H1 (cell line): ENCODE measurements around the gene NME7. TPM values are rescaled to one million over a fixed set of nuclear protein-coding genes. Genes with fewer than 3 reads are reported as not detected.

ENCODE experiments used
- CHD1 ChIP-seq: IDR thresholded peaks from 2 replicates; pipeline ENCODE4 v1.6.1; 2012; ENCODE audit warnings: low read depth, low read length, improper control_type of control experiment
- CHD7 ChIP-seq: fragments of 300-600 bp; sonication (generic); IDR thresholded peaks from 2 replicates; pipeline ENCODE4 v1.7.1; 2012; ENCODE audit warnings: low read length, moderate library complexity, mild to moderate bottlenecking, inconsistent platforms; ENCODE audit not compliant: insufficient replicate concordance
- HDAC2 ChIP-seq, 2 experiments: fragments of 300-600 bp in 1 of 2; sonication (generic) in 1 of 2; IDR thresholded peaks; 2 replicates each; pipeline ENCODE4 v1.6.1; 2011 to 2012; ENCODE audit warnings: low read depth in 2 of 2, low read length in 2 of 2, mild to moderate bottlenecking in 2 of 2, moderate library complexity in 2 of 2, borderline replicate concordance in 1 of 2, inconsistent platforms in 1 of 2
- JUND ChIP-seq: IDR thresholded peaks from 2 replicates; pipeline ENCODE4 v1.6.1; 2011; ENCODE audit warnings: mild to moderate bottlenecking, improper control_type of control experiment, low read length
- MAX ChIP-seq: IDR thresholded peaks from 2 replicates; pipeline ENCODE4 v1.6.1; 2012; ENCODE audit warnings: inconsistent platforms
- NANOG ChIP-seq: IDR thresholded peaks from 2 replicates; pipeline ENCODE4 v1.6.1; 2011; ENCODE audit warnings: low read length, low read depth, mild to moderate bottlenecking, inconsistent platforms; ENCODE audit not compliant: insufficient read depth, poor library complexity, severe bottlenecking
- NRF1 ChIP-seq: IDR thresholded peaks from 2 replicates; pipeline ENCODE4 v1.6.1; 2011; ENCODE audit warnings: mild to moderate bottlenecking, low read depth, low read length, improper control_type of control experiment
- POLR2A ChIP-seq, 2 experiments: IDR thresholded peaks; 1 replicate in 1 of 2; 2 replicates in 1 of 2; pipeline ENCODE4 v1.6.1; 2011; ENCODE audit warnings: low read depth in 2 of 2, low read length in 2 of 2, mild to moderate bottlenecking in 2 of 2; ENCODE audit errors: control extremely low read depth in 1 of 2
- SIN3A ChIP-seq, 2 experiments: IDR thresholded peaks in 1 of 2; conservative IDR thresholded peaks in 1 of 2; 2 replicates each; pipeline ENCODE4 v1.6.1; 2011 to 2012; ENCODE audit warnings: low read length in 2 of 2, improper control_type of control experiment in 1 of 2, low read depth in 1 of 2, mild to moderate bottlenecking in 1 of 2
- TEAD4 ChIP-seq: IDR thresholded peaks from 2 replicates; pipeline ENCODE4 v1.6.1; 2012; ENCODE audit warnings: low read depth, low read length, inconsistent platforms, mixed read lengths
- polyA plus RNA-seq, 7 experiments: library from polyadenylated mRNA; depleted of rRNA in 3 of 7; stranded (reverse) in 5 of 7; unstranded in 2 of 7; fragments of >200 nt in 5 of 7; fragments of 200-250 nt in 2 of 7; gene quantifications; 1 replicate in 5 of 7; 2 replicates in 1 of 7; 4 replicates in 1 of 7; pipeline versions ENCODE4 v1.2.1 to v1.2.3, GENCODE V29; 2011 to 2013; ENCODE audit warnings: missing spikeins in 2 of 7, mixed read lengths in 2 of 7
- total RNA-seq: library from RNA; stranded (reverse); fragmentation: NEBNext Ultra II Directional; extraction: Animal tissue kit (Norgen Biotek cat#: 25700); gene quantifications from 2 replicates; pipeline ENCODE4 v1.2.1, GENCODE V29; 2021

Gene NME7
- total and polyA plus RNA-seq, 2 of the 8 experiments (the other 6 are each of a cell fraction or from before 2014, with no cell fraction given) = 11.6 to 28.5 TPM

- no peak for TF ChIP-seq CHD7
- TF ChIP-seq NRF1 = no peak
- no peak for TF ChIP-seq TEAD4
- no peak for TF ChIP-seq NANOG
- no peak for TF ChIP-seq HDAC2 (IDR thresholded peaks at IDR 0.05; ENCODE audit: borderline replicate concordance in 1 of 2, low read depth in 2 of 2, low read length in 2 of 2)
- TF ChIP-seq JUND = no peak
- no peak for TF ChIP-seq POLR2A (IDR thresholded peaks at IDR 0.05; ENCODE audit: control extremely low read depth in 1 of 2, low read depth in 2 of 2, low read length in 2 of 2)
- TF ChIP-seq MAX = no peak
- TF ChIP-seq CHD1 = no peak
- no peak for TF ChIP-seq SIN3A (conservative IDR thresholded peaks at IDR 0.05 in 1 of 2, IDR thresholded peaks at IDR 0.05 in 1 of 2; ENCODE audit: low read depth in 1 of 2, low read length in 2 of 2)
- TF ChIP-seq, all 59 proteins: peak for 0
Measured at GRCh38 chr1:169204157-169204556, 163.4 kb downstream of the NME7 start (continued).
